HG02938 (cell line): ENCODE measurements around the gene DLGAP1.
"Not testable (repeated sequence)": the region's sequence is repeated elsewhere in the genome, so short reads cannot be mapped to it uniquely, and the experiment has no call there.

Experiments
- ATAC-seq: cut with Tn5 transposase; IDR thresholded peaks from one replicate; pipeline ENCODE4 v1.9.1; 2021; ENCODE audit warnings: mild to moderate bottlenecking, moderate library complexity; ENCODE audit not compliant: unreplicated experiment

Gene DLGAP1

DNA sequence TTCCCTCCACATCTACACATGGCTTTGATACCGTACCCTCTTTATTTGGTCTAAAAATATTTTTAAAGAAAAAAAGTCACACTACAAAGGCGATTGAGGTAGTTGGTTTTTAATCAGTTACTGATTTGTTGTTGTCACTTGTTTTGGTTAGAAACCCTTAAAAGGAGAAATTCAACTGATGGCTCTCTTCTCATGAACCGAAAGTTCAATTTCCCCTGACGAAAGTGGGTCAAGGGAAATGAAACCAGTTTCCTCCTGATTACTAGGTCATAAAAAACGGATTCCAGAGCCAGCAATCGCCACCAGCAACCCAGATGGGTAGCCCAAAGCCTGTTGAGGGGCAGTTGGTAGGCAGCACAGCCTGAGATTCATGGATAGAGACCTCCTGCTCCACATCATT lies 63.2 kb downstream of the DLGAP1 start:
- ATAC-seq = no peak

DNA sequence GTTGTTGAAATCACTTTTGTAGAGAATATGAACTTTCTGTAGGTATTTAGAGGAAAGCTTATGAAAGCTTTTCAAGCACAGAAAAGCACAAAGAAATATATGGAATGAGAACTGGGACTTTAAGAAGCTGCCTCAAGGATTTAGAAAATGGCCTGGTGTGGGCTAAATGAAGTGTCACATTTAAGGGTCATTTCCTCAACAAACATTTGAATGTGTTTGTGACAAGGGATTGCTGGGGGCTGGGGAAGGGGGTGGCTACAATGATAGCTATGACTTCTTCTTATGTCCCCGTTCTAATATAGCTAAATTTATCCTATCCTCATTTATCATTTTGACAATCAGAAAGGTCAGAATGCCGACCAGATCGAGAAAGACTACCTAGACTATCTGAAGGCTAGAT lies 69.2 kb downstream of the DLGAP1 start:
- no peak for ATAC-seq

DNA sequence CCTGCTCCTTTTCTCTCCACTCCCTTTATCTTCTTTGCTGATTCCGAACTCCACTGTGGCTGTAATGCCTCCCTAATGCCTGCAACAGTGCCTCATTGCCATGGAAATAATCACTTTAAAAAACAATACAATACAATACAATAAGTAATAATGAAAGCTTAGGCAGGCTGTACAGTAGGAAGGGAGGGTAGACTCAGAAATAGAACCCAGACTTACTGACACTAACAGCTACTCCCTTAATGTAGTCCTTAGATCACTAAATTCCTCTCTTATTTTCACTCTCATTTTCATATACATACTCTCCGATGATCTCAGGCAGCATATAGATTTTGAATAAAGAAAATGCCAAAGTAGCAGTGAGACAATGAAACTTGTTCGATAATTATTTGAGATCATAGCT lies 70.2 kb downstream of the DLGAP1 start:
- no peak for ATAC-seq

DNA sequence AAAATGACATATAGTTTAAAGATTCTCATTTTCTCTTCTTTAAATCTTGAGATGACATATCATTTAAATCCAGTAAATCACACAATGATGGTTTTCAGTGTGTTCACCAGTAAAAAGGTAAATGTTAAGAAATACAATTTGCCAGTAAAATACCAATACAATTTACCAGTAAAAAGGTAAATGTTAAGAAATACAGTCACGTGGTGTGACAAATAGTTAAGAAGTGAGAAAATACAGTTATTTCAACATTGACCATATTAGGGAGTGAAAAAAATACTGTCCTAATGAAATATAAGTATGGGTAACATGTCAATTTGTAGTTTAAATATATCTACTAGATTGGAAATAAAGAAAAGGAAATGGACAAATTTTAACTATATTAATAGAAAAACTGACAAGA lies 80.5 kb downstream of the DLGAP1 start:
- ATAC-seq = no peak

DNA sequence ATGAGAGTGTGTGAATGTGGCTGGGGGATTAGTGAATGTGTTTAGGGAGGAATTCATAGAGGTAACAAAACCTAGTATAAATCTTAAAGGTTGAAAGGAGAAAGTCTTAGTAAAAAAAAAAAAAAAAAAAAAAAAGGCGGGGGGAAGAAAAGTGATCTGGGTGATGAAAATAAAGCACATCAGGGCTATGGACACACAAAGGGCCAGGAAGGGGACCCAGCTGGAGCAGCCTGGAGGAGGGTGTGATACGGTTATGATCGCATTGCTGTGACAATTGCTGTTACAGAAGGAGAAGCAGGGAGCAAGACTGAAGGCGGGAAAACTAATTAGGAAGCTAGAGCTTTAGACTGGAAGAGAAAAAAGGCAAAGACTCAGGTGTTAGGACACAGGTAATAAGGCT lies 85.4 kb downstream of the DLGAP1 start:
- no peak for ATAC-seq

DNA sequence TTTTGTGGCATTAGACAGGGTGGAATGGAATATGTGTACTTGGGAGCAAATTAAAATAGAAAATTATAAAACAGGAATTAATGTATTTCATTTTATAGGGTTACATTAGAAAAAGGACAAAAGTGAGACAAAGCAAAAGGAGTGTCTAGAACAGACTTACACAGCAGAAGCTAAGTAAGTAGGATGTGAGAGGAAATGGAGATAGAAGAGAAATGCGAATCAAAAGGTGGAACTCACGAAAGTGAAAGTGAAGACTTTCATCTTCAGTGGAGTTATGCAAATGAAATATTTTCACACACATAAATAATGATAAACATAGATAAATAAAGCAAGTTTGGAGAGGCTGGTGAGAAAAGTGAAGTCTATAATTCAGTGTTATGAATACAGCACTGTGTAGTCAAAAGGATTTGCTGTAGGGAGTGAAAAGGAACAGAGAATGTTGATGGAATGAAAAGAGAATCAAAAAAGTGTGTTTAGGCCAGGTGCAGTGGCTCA lies 94.8 kb downstream of the DLGAP1 start:
- no peak for ATAC-seq

DNA sequence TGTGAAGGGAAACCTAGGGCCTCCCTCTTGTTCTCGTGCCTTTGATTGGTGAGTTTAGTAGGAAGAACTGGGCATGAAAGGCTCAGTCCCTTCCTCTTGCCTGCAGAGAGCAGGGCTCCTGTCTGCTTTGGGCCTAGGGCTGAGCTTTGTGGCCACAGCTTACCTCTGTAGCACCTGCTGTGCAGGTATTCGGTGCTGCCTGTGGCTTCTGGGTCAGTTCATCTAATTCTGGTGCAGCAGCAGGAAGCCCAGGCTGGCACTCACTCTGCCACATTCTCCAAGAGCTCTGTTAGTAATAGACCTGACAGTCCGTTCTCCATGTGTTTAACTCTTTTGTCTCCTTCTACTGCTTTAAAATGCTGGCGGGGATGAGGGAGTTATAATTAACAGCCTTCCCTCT lies 96.5 kb downstream of the DLGAP1 start:
- ATAC-seq = no peak

DNA sequence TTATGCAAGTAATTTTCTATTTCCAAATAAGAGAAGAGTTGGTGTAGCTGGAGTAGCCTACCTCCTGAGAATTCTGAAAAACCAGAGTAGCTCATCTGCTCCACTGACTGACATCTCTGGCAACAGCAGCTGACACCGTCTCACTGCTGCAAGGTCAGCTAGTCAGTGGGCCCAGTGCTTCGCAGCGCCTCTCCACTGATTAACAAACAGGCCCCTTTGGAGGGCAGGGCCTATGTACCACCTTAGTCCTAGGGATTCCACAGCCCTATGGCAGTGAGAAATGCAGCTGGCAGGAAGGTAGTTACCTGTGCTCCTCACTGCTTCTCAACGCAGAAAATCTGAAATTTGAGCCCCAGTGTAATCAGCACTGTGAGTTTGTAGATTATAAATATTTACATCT lies 97.5 kb downstream of the DLGAP1 start:
- no peak for ATAC-seq

DNA sequence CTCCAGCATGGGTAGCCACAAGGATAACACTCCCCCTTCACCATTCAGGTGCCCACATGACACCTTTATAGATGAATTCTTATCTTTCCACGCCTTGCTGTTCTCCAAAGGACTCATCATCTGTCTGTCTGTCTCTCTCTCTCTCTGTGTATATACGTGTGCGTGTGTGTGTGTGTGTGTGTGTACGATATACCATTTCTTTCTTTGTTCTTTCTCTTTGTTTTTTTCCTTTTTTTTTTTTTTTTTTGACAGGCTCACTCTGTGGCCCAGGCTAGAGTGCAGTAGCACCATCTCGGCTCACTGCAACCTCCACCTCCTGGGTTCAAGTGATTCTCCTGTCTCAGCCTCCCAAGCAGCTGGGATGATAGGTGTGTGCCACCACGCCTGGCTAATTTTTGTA lies 98.2 kb downstream of the DLGAP1 start:
- no peak for ATAC-seq

DNA sequence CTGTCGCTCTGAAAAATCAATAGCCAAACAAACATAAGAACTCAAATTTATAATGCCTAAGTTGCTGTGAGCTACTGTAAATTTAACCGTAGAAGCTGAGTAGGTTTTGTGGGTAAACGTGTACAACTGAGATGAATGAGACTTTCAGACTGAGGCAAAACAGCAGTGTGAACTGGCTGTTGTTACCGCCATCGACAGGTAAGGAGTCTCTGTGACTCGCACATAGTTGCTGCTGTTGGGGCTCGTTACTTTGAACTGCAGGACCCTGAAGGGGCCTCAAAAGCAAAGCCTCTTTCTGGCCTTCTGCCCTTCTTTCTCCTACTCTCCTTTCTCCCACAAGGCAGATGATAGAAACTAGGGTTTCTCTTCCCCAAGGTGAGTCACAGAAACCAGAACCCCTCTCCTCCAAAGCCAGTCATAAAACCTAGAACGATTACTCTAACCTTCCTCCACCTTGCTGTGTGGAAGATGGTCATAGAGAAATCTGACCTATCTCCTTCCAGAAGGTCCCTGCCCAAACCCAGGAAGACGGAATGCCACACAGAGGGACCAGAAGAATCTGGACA lies 101.2 kb downstream of the DLGAP1 start:
- ATAC-seq = no peak

DNA sequence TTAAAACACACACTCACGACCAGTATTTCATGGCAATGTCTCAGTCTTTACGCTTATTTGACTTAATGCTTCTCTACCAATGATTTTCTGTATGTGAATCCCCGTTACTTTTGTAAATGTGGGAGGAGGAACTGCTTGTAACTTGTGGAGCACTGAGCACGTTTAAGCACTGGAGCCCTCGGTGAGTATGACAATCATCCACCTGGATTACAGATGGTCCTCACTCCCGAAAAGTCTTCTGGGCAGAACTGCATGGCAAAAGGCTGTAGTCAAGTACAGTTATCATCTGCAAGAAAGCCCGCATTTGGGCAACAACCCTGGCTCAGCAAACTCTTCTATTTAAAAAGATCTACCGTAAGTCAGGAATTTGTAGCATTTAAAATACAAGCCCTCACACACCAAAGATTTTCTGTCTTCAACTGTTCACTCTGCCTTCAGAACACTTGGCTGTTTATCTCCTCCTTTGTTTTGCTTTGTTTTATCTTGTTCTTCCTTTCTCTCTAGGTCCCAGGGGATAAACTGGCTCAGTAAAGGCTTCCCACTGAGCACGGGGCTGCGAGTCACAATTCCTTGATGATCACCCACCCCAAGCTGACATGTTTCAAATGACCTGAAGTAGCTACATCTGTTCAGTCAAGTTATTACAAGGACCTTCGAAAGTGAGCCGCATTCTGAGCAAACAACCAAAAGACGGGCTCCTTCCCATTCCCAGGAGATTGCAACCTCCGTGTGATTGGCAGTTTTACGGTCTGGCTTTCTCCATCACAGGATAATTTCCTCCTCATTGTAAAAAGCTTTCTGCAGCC lies 102.2 kb downstream of the DLGAP1 start:
- ATAC-seq = no peak

DNA sequence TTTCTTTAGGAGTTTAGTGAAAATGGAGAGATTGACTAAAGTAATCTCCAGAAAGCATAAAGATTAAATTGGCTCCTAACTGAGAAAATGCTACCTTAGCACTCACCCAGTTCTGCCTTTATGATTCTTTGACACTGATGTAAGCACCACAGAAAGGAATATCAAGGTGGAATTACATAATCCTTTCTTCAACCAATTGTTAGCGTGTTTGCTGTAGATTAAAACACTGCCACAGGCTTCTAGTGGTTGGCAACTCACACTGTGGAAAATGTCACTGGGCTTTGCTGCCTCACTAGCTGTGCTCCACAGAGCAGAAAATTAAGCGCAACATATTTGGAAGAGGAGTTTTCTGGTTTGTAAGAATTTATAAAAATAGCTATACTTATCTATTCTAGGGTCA lies 104.1 kb downstream of the DLGAP1 start:
- no peak for ATAC-seq

DNA sequence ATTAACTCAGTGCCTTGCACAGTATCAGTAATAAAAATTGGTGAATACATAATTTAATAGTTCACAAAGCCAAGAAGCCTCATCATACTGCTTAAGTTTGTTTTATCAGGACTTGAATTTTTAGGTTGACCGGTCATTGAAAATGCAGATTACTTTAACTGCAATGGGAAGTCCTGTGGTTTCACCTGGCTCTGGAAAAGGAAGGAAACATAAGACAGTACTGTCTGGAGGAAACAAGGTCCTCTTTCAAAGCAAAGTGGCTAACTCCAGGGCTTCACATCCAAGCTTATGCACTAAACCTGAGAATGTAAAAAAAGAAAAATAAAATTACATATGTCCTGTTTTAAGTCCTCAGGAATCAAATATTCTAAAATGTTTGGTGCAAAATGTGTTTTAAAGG lies 119.7 kb downstream of the DLGAP1 start:
- ATAC-seq = no peak

DNA sequence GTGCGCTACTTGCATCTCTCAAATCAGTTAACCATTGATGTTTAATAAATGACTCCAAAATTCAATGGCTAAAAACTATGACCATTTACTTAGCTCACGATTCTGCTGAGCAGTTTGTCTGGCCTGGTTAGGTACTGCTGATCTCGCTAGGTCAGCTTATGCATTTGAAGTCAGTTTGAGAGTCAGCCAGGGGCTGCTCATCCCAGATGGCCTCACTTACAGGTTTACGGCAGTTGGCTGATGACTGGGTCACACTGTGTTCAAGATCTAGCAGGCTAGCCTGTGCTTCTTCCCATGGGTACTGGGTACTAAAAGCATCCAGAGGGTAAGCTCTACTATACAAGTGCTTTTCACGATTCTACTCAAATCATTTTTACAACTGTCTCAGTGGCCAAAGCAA lies 122.1 kb downstream of the DLGAP1 start:
- ATAC-seq = no peak

DNA sequence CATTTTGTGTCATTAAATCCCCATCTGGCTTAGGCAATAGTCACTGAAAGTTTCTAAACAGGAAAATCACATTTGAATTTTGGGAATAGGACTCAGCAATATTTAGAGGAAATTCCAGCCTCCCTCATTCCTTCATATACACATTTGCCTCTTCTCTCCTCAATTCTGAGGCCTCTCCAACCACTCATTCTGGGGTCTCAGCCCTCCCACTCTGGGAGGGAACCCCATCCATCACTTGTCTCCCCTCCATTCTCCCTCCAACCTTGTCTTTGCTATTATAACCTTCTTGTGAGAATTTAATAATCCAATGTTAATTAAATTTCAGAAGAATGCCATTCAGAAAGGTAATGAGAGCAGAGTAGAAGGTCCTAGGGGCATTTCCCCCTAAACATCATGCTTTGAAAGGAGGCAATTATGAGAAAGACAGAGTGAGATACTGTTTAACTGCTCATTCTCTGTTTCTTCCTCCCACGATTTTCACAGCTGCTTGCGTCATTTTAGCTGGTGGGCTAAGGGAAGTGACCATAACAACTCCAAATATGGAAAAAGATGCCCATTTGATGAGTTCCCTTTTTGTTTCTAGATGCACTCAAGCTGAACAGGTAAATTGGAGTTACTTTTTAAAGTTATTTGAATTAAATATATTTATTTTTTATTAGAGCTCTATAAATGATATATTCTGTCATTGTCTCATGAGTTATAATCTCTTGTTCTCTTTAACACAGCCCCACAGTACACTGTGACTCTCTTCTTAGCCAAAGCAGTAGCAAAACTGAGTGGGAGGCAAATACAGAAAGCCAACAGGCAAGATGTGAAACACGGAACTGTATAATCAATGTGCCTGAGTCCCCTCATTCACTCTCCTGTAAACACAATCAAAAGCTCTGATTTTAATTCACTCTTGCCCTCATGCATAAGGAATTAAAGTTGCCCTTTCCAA lies 135.1 kb downstream of the DLGAP1 start:
- no peak for ATAC-seq

DNA sequence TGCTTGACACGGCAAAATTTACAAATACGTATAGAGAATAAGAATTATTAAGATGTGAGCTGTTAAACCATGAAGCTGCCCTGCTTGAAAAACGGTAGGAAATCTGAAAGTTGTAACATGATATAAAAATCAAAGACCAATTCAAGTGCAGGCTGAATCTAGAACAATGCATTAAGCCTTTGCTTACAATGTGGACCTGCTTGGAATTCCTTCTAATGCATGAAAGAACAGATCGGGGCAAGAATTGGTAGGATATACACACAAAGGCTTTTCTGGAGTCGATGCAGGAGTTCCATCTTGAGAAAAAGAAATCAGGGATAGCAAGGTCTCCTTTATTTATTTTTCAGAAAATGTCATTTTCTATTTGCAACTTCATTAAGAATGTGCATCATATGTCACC lies 136.8 kb downstream of the DLGAP1 start:
- no peak for ATAC-seq

DNA sequence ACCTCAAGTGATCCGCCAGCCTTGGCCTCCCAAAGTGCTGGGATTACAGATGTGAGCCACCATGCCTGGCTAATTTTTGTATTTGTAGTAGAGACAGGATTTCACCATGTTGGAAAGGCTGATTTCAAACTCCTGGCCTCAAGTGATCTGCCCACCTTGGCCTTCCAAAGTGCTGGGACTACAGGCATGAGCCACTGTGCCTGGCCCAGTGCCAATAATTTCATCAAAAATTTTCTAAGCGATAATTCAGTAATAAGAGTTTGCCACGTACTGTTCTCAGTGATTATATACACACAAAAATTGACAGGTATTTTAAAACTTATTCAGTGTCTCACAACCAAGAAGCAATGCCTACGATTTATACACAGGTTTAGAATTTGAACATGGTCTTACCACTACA lies 143.2 kb downstream of the DLGAP1 start:
- ATAC-seq = not testable (repeated sequence)

DNA sequence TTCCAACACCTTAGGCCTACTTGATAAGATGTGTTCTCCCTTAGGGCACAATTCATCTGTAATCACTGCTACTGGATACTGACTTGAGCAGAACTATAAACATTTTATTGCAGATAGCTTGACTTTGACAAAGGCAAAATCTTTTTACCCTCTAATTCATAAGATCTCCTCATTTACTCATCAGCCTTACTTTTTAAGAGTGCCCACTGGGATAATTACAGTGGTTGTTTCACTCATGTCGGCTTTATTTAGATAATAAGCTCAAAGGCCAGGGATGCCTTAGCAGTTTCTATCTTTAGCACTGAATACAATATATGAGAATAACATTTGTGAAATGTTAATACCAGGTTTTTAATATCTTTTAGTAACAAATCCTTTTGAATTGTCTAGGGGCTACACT lies 144.0 kb downstream of the DLGAP1 start:
- ATAC-seq = no peak

DNA sequence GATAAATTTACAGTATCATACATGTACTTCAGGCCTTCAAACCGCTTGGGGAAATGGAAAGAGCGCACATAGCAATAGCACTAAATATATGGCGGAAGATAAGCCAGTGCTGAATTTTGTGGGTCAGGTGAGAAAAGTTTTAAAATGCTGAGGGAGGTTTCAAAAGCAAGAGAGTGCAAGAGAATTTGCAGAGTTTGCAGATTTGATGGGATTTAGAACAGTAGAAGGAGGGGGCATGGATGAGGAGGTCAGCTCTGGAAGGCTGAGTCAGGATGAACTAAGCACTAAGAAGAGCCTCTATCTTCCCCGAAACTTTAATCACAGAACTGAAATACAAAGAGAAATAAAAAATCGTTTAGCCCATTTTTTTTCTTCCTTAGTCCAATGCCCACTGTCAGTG lies 145.9 kb downstream of the DLGAP1 start:
- no peak for ATAC-seq

DNA sequence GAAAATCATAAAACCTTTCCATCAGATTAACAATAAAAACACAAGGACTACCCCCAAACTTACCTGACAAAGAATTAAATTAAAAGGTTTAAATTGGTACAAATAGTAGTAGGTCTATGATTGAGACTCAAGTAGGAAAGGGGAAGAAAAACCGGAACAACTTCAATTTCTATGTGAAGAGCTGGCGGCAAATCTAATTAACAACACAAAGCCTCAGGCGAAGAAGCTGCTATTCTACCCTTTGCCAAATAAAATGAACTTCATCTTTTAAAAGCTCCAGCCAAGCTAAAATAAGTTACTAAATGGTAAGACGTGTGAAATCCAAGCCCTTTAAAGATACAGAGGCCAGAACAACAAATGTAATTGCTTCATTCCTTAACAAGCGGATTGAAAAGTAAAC lies 146.5 kb downstream of the DLGAP1 start:
- no peak for ATAC-seq

DNA sequence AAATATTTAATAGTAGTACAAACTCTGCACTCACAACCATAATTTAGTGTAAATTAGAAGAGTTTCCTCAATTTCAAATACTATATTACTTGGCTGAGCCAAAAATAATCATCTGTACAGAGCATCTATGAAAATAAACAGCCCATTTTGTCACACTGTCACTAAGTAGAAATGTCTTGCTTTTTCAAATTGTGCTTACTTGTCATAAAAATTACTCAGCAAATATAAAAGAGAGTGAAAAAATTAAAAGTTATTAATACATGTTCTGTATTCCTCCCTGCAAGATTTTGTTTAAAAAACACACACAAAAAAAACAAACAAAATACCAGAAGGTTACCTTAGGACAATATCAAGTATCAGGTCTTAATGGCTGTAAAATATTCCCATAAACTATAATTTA lies 155.7 kb downstream of the DLGAP1 start:
- ATAC-seq = no peak

DNA sequence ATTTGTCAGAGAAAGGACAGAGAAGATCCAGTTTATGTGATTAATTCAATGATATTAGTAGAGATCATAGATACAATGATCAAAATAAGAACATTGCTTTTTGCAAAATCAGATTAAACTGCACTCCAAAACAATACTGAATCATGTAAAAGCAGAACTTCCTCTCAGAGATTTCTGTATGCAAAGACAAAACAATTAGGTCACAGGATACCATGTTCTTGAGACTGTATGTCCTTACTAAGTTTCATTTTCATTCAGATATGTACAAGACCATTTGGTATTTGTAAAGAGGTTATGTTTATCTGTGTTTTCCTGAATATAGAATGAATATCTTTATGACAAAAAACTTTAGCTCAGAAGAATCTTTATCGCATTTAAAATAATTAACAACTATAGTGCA lies 161.8 kb downstream of the DLGAP1 start:
- ATAC-seq = peak; percentile 52
